Smooth muscle cell (in vitro differentiated cells): ENCODE data around the gene NUP58. TPM values are rescaled to one million over a fixed set of nuclear protein-coding genes. Genes with fewer than 3 reads are reported as not detected.
A peak's percentile ranks its signal among the peaks of the same experiment; 100 is the strongest.

ENCODE experiments used
- DNase-seq: peaks from one replicate; lab custom pipeline; 2025; ENCODE audit not compliant: unreplicated experiment; lab: John Stamatoyannopoulos, UW
- H2AFZ ChIP-seq: fragments of 200-600 bp; sonication (generic); 2 replicates; pipeline ENCODE4 v1.6.0; 2016; ENCODE audit warnings: antibody characterized with exemption, low read depth, mild to moderate bottlenecking
- H3F3A ChIP-seq: fragments of 200-600 bp; sonication (generic); 2 replicates; pipeline ENCODE4 v1.6.0; 2017; ENCODE audit warnings: antibody characterized with exemption, low read depth
- H3K27ac ChIP-seq: fragments of 200-600 bp; sonication (generic); 2 replicates; pipeline ENCODE4 v1.5.1; 2016; ENCODE audit warnings: low read depth, mild to moderate bottlenecking
- H3K27me3 ChIP-seq: fragments of 200-600 bp; sonication (generic); 2 replicates; pipeline ENCODE4 v1.6.1; 2016; ENCODE audit warnings: low read depth, mild to moderate bottlenecking
- H3K36me3 ChIP-seq: fragments of 200-600 bp; sonication (generic); 2 replicates; pipeline ENCODE4 v1.5.1; 2016; ENCODE audit warnings: low read depth
- H3K4me1 ChIP-seq: fragments of 200-600 bp; sonication (generic); 2 replicates; pipeline ENCODE4 v1.5.1; 2016; ENCODE audit warnings: low read depth
- H3K4me2 ChIP-seq: fragments of 200-600 bp; sonication (generic); 2 replicates; pipeline ENCODE4 v1.6.0; 2016; ENCODE audit warnings: mild to moderate bottlenecking
- H3K4me3 ChIP-seq: fragments of 200-600 bp; sonication (generic); 2 replicates; pipeline ENCODE4 v1.5.1; 2016; ENCODE audit warnings: mild to moderate bottlenecking
- H3K79me2 ChIP-seq: fragments of 200-600 bp; sonication (generic); 2 replicates; pipeline ENCODE4 v1.6.0; 2016; ENCODE audit warnings: low read depth, mild to moderate bottlenecking
- H3K9ac ChIP-seq: fragments of 200-600 bp; sonication (generic); 2 replicates; pipeline ENCODE4 v1.6.0; 2016; ENCODE audit warnings: low read depth
- H3K9me3 ChIP-seq: fragments of 200-600 bp; sonication (generic); replicated peaks from 2 replicates; pipeline ENCODE4 v1.5.1; 2016; ENCODE audit warnings: low read depth
- H4K20me1 ChIP-seq: fragments of 200-600 bp; sonication (generic); 2 replicates; pipeline ENCODE4 v1.6.0; 2016; ENCODE audit warnings: low read depth
- CTCF ChIP-seq: fragments of 200-600 bp; sonication (generic); IDR thresholded peaks from 2 replicates; pipeline ENCODE4 v1.5.1; 2017; ENCODE audit warnings: borderline replicate concordance, mild to moderate bottlenecking, antibody characterized with exemption; ENCODE audit not compliant: insufficient read depth, poor library complexity, severe bottlenecking
- WGBS: methylation state at CpG from one replicate; pipeline ENCODE4 v1.1.7; 2016; ENCODE audit warnings: low lambda C conversion rate; 5-methylcytosine and 5-hydroxymethylcytosine counted together
- polyA plus RNA-seq: library from polyadenylated mRNA; unstranded; fragments of >200 nt; fragmentation: Nextera tagmentation; extraction: Ambion mirVana; gene quantifications from 2 replicates; pipeline ENCODE4 v1.2.1, GENCODE V29; 2016
- total RNA-seq: library from RNA; depleted of rRNA; stranded (reverse); fragments of >200 nt; gene quantifications from 2 replicates; pipeline ENCODE4 v1.2.3, GENCODE V29; 2014

Gene NUP58
- total and polyA plus RNA-seq, 2 experiments from 2014 or later = 20.3 to 83.0 TPM

DNA sequence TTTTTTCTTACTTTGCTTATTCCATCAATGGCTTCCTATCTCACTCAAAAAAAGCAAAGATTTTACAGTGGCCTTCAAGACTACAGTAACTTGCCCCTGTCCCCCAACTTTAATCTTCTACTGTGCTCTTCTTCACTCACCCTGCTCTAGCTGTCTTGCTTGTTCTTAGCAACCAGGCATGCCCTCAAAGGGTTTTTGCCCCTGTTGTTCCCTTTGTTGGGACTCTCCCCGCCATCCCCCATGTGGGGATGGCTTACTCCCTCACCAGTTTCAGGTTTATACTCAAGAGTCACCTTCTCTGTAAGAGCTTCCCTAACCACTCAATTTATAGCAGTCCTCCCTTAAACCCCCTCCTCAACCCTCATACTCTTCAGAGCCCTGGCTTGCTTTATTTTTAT, 19.5 kb upstream of the NUP58 start:
- Histone ChIP-seq H3K79me2 (peaks cover 84% of the 10 kb centered on the region), H3K27me3 (no peaks in the 10 kb centered on the region), H3K27ac (no peak overlapping the region), H2AFZ (no peak overlapping the region), H4K20me1 (peaks cover 76% of the 10 kb centered on the region), H3K36me3 (no peaks in the 10 kb centered on the region), H3K4me3 (no peak overlapping the region), H3K9ac (no peak overlapping the region), H3K9me3 (no peaks in the 10 kb centered on the region), H3K4me2 (no peak overlapping the region), H3K4me1 (no peaks in the 10 kb centered on the region), H3F3A (no peaks in the 10 kb centered on the region)
- no peak for TF ChIP-seq CTCF
- WGBS = 100% methylated on average over 1 of the region's 1 CpG
- DNase-seq = no peak

DNA sequence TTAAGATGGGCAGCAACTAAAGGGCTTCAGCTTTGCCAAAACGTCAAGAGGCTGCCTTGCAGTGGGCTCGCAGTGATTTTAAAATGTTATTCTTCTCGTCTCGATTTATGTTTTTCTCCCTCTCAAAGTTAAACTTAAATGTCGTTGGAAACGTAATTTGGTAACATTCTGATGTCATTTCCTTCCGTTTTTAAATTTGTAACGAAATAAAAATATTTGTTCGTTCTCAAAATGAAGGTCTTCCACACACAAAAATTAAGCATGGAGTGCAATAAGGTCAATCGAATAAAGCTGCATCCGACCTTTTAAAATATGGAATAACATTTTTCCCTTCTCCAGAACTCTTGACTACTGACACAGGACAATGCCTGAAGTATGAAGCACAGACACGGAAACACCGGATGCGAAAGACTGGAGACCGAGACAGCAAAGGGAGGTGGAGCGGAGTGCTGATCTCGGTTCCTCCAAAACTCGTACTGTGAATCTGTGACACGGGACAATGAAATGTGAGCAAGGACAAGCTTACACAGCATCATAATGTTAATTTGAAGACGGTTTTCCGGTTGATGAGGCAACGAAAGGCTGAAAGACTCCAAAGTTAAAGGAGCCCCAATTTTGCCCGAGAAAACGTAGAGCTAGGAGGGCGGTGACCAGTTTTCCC, 15.0 kb upstream of the NUP58 start:
- Histone ChIP-seq H3K4me3 (peak overlapping the region; percentile 79), H3K9me3 (no peaks in the 10 kb centered on the region), H3F3A (no peaks in the 10 kb centered on the region), H3K27ac (peak overlapping the region; percentile 83), H3K79me2 (peaks cover 49% of the 10 kb centered on the region), H2AFZ (peak overlapping the region; percentile 90), H3K36me3 (no peaks in the 10 kb centered on the region), H3K9ac (peak overlapping the region; percentile 92), H4K20me1 (peaks cover 32% of the 10 kb centered on the region), H3K4me2 (peak overlapping the region; percentile 83), H3K27me3 (no peaks in the 10 kb centered on the region), H3K4me1 (peaks cover 4% of the 10 kb centered on the region)
- WGBS = 12% methylated on average over 25 of the region's 25 CpGs
- TF ChIP-seq CTCF = no peak
- DNase-seq = no peak

GRCh38 chr13:25286969-25287961, 14.2 kb upstream of the NUP58 start, which contains the start of gene MTMR6:
Gene MTMR6 (minus strand): TSS chr13:25287488. CDS start chr13:25287247, 241 bp downstream.
- H4K20me1 ChIP-seq = peaks cover 24% of the 10 kb centered on the region
- H3K27me3 ChIP-seq = no peaks in the 10 kb centered on the region
- peak within 1 kb of the TSS; percentile 79 for H3K4me3 ChIP-seq
- TF ChIP-seq CTCF = peak; percentile 100
- H2AFZ ChIP-seq = peak within 1 kb of the TSS; percentile 91
- DNase-seq = peak; percentile 93
- peak within 1 kb of the TSS; percentile 83 for H3K27ac ChIP-seq
- no peaks in the 10 kb centered on the region for H3K9me3 ChIP-seq
- H3F3A ChIP-seq = no peaks in the 10 kb centered on the region
- H3K9ac ChIP-seq = peak within 1 kb of the TSS; percentile 92
- peaks cover 4% of the 10 kb centered on the region for H3K4me1 ChIP-seq
- no peaks in the 10 kb centered on the region for H3K36me3 ChIP-seq
- peaks cover 41% of the 10 kb centered on the region for H3K79me2 ChIP-seq
- H3K4me2 ChIP-seq = peak within 1 kb of the TSS; percentile 83
- 3% methylated on average over 52 of the region's 65 CpGs for WGBS
